K562 (cell line): Measurements from ENCODE around the gene DDX60. TPM values are rescaled to one million over a fixed set of nuclear protein-coding genes. Genes with fewer than 3 reads are reported as not detected.

Source experiments
- ATAC-seq: fragments of 200-7000 bp; cut with Tn5 transposase; 3 replicates; pipeline ENCODE4 v1.9.1; 2020; ENCODE audit warnings: moderate library complexity
- BruUV-seq: library from RNA; stranded (reverse); fragments of 400-500 nt; replicated peaks from 2 replicates; lab custom pipeline; 2021; lab: Mats Ljungman, UMichigan
- CTCF ChIA-PET: fragments of 300-600 bp; formaldehyde crosslinking; extraction: SDS; loops from one replicate; lab custom pipeline; 2021; ENCODE audit warnings: low intra/inter-chr PET ratio; lab: Yijun Ruan, JAX
- POLR2A ChIA-PET: fragments of 300-600, 350-650 bp; sonication (Branson Sonifier 250); formaldehyde crosslinking; extraction: SDS; loops from one replicate; lab custom pipeline; 2021; ENCODE audit warnings: antibody characterized with exemption, inconsistent platforms; lab: Yijun Ruan, JAX
- DNase-seq, 4 experiments: peaks; one replicate each; pipeline versions ENCODE4 v3.0.0 to v3.0.0-alpha.2; 2011 to 2018; ENCODE audit warnings: low spot score in 3 of 4, mixed read lengths in 3 of 4; ENCODE audit errors: extremely low read depth in 1 of 4
- FAIRE-seq: peaks from 2 replicates; lab custom pipeline; 2011; peaks lifted over from hg19 to GRCh38; lab: Jason Lieb, UNC
- H2AFZ ChIP-seq: 2 replicates; pipeline ENCODE4 v1.6.0; 2011; ENCODE audit warnings: low read depth, low read length, control low read depth, inconsistent platforms
- H3K27ac ChIP-seq: fragments of 200-600 bp; 3 replicates; pipeline ENCODE4 v1.8.0; 2011; ENCODE audit warnings: low read depth, mild to moderate bottlenecking, control low read depth, inconsistent platforms, low read length, moderate library complexity, mixed read lengths; ENCODE audit errors: extremely low read depth
- H3K27me3 ChIP-seq, 2 experiments: fragments of 300-600 bp in 1 of 2; 2 replicates in 1 of 2; 3 replicates in 1 of 2; pipeline versions ENCODE4 v1.6.0 to v1.8.0; 2011; ENCODE audit warnings: inconsistent platforms in 2 of 2, low read length in 2 of 2, mild to moderate bottlenecking in 1 of 2, mixed read lengths in 1 of 2, moderate library complexity in 1 of 2; ENCODE audit not compliant: control insufficient read depth in 2 of 2, insufficient read depth in 2 of 2
- H3K36me3 ChIP-seq: fragments of 300-600 bp; 3 replicates; pipeline ENCODE4 v1.8.0; 2011; ENCODE audit warnings: mild to moderate bottlenecking, low read length, inconsistent platforms; ENCODE audit not compliant: control insufficient read depth, insufficient read depth
- H3K4me1 ChIP-seq, 2 experiments: fragments of 200-600 bp in 1 of 2; replicated peaks in 1 of 2; 2 replicates in 1 of 2; 3 replicates in 1 of 2; pipeline versions ENCODE4 v1.5.1 to v1.8.0; 2011; ENCODE audit warnings: inconsistent platforms in 2 of 2, low read length in 2 of 2, mild to moderate bottlenecking in 1 of 2, mixed read lengths in 1 of 2, moderate library complexity in 1 of 2; ENCODE audit not compliant: control insufficient read depth in 2 of 2, insufficient read depth in 2 of 2
- H3K4me2 ChIP-seq: 2 replicates; pipeline ENCODE4 v1.6.1; 2011; ENCODE audit warnings: low read length, control low read depth, inconsistent platforms, mixed read lengths; ENCODE audit not compliant: insufficient read depth
- H3K4me3 ChIP-seq: fragments of 200-600 bp; sonication (generic), shearing (Covaris generic); 2 replicates; pipeline ENCODE4 v1.5.1; 2016; ENCODE audit warnings: control low read depth, inconsistent platforms
- H3K79me2 ChIP-seq: fragments of 200-600 bp; 3 replicates; pipeline ENCODE4 v1.8.0; 2011; ENCODE audit warnings: low read length, inconsistent platforms; ENCODE audit not compliant: control insufficient read depth, insufficient read depth
- H3K9ac ChIP-seq, 2 experiments: 2 replicates each; pipeline versions ENCODE4 v1.6.0 to v1.6.1; 2011; ENCODE audit warnings: low read depth in 2 of 2, low read length in 2 of 2, control low read depth in 1 of 2, inconsistent platforms in 1 of 2, mild to moderate bottlenecking in 1 of 2, mixed read lengths in 1 of 2; ENCODE audit not compliant: insufficient read depth in 1 of 2
- H3K9me1 ChIP-seq: one replicate; pipeline ENCODE4 v1.6.0; 2011; ENCODE audit warnings: inconsistent platforms, mild to moderate bottlenecking, low read length, moderate library complexity; ENCODE audit not compliant: control insufficient read depth, insufficient read depth
- H3K9me3 ChIP-seq: replicated peaks from 2 replicates; pipeline ENCODE4 v1.5.1; 2011; ENCODE audit warnings: low read depth, low read length, inconsistent platforms; ENCODE audit not compliant: control insufficient read depth, insufficient read depth
- H4K20me1 ChIP-seq: replicated peaks from 2 replicates; pipeline ENCODE4 v1.6.1; 2011; ENCODE audit warnings: low read length, inconsistent platforms, mixed read lengths; ENCODE audit not compliant: control insufficient read depth, insufficient read depth
- BRCA1 ChIP-seq, 2 experiments: fragments of 450-650 bp in 1 of 2; sonication (generic) in 1 of 2; formaldehyde crosslinking in 1 of 2; IDR thresholded peaks; 2 replicates each; pipeline versions ENCODE4 v1.5.0 to v1.6.1; 2017 to 2020; ENCODE audit warnings: mild to moderate bottlenecking in 1 of 2, missing genetic modification reagents in 1 of 2
- KDM1A ChIP-seq, 2 experiments: fragments of 450-650 bp; IDR thresholded peaks; 2 replicates each; pipeline ENCODE4 v1.6.1; 2016; ENCODE audit warnings: mild to moderate bottlenecking in 2 of 2
- KLF13 ChIP-seq: fragments of 450-650 bp; IDR thresholded peaks from 2 replicates; pipeline ENCODE4 v1.6.1; 2016; ENCODE audit warnings: missing genetic modification characterization, low read depth, mild to moderate bottlenecking, missing compliant biosample characterization, moderate library complexity, borderline replicate concordance
- NFE2 ChIP-seq: IDR thresholded peaks from 2 replicates; pipeline ENCODE4 v1.6.1; 2014; ENCODE audit warnings: antibody characterized with exemption, low read depth
- PCBP1 ChIP-seq: fragments of 200-400 bp; formaldehyde crosslinking; IDR thresholded peaks from 2 replicates; pipeline ENCODE4 v1.6.1; 2018; ENCODE audit warnings: mild to moderate bottlenecking, low read depth, low read length; ENCODE audit not compliant: poor library complexity, severe bottlenecking
- SMARCE1 ChIP-seq: fragments of 450-650 bp; IDR thresholded peaks from 2 replicates; pipeline ENCODE4 v1.7.1; 2016; ENCODE audit warnings: mild to moderate bottlenecking
- ZEB2 ChIP-seq: fragments of 450-650 bp; IDR thresholded peaks from 2 replicates; pipeline ENCODE4 v1.6.1; 2016
- ZNF133 ChIP-seq: fragments of 250-450 bp; sonication (Bioruptor Pico); IDR thresholded peaks from 2 replicates; pipeline ENCODE4 v1.4.0; 2020; ENCODE audit warnings: mild to moderate bottlenecking
- ZNF134 ChIP-seq: fragments of 250-450 bp; sonication (Bioruptor Pico); conservative IDR thresholded peaks from 2 replicates; pipeline ENCODE4 v1.4.0; 2020
- ZNF24 ChIP-seq: fragments of 450-650 bp; IDR thresholded peaks from 2 replicates; pipeline ENCODE4 v1.6.1; 2016
- in situ Hi-C: fragments of 300-500 bp; cut with MboI; formaldehyde crosslinking; loops from 4 replicates; pipeline ENCODE4 v1.15.0; 2018; ENCODE audit warnings: inconsistent platforms, mixed read lengths
- intact Hi-C: fragments of 100-400 bp; cut with micrococcal nuclease; formaldehyde crosslinking; loops from 2 replicates; pipeline ENCODE4 v1.14.2; 2022
- polyA plus RNA-seq, 8 experiments: library from polyadenylated mRNA; depleted of rRNA in 4 of 8; stranded (reverse) in 5 of 8; unstranded in 3 of 8; fragments of >200 nt; fragmentation: Nextera tagmentation in 2 of 8; fragmentation: Illumina TruSeq in 1 of 8; extraction: Ambion mirVana in 2 of 8; extraction: Trizol in 1 of 8; gene quantifications; 2 replicates each; pipeline versions ENCODE4 v1.2.1 to v1.2.3, GENCODE V29; 2011 to 2014; ENCODE audit warnings: inconsistent platforms in 1 of 8, missing spikeins in 1 of 8
- total RNA-seq, 7 experiments: library from RNA; depleted of rRNA in 6 of 7; stranded (reverse); fragments of >200 nt in 6 of 7; fragmentation: Illumina TruSeq in 2 of 7; extraction: Trizol in 2 of 7; gene quantifications; 2 replicates each; pipeline versions ENCODE4 v1.2.1 to v1.2.3, GENCODE V29; 2011 to 2021; ENCODE audit warnings: low replicate concordance in 1 of 7
- TF ChIP-seq, protein P1 (sequence below): sonication (generic); formaldehyde crosslinking; IDR thresholded peaks from 2 replicates; pipeline ENCODE4 v1.8.0; 2022; ENCODE audit warnings: mild to moderate bottlenecking, missing genetic modification reagents, borderline replicate concordance
- TF ChIP-seq, protein P2 (sequence below): fragments of 250-450 bp; sonication (Bioruptor Pico); IDR thresholded peaks from 2 replicates; pipeline ENCODE4 v1.4.0; 2020; ENCODE audit warnings: borderline replicate concordance
- TF ChIP-seq, protein P3 (sequence below): sonication (generic); formaldehyde crosslinking; IDR thresholded peaks from 2 replicates; pipeline ENCODE4 v1.8.0; 2022; ENCODE audit warnings: mild to moderate bottlenecking, low read depth, missing genetic modification reagents
- TF ChIP-seq, protein P4 (sequence below): fragments of 150-350 bp; conservative IDR thresholded peaks from 2 replicates; pipeline ENCODE4 v1.6.1; 2014; ENCODE audit warnings: low read length
- TF ChIP-seq, protein P5 (sequence below), 2 experiments: fragments of 450-650 bp; IDR thresholded peaks; 2 replicates each; pipeline ENCODE4 v1.6.1; 2016

Gene DDX60
- total and polyA plus RNA-seq, 9 of the 15 experiments (the other 6 are each of a cell fraction or from before 2014, with no cell fraction given) = 0.06 to 0.25 (median 0.13) TPM

DNA sequence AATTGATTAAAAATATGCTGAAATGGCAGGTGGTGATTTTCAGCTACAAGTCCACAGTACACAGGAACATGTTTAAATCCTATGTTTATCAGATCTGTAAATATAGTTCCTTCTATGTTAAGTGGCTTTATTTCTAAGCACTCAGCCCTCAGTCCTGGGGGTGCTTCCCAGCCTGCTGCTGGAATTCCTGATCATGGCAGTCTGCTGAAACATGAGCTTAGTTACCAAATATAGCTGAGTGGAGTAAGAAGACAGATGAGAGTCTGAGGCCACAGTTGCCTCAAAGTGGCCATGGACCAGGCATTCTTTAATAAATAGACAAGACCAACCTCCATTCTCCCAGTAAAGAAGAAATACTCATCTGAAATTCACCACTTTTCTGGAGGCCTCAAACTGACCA, 17.1 kb upstream of the DDX60 start:
- in situ Hi-C loops (no loop called here), intact Hi-C loops (no loop called here)
- BruUV-seq = no TSS peak
- ChIA-PET CTCF (no interaction called here), POLR2A (no interaction called here)
- Histone ChIP-seq H3K27me3 (no peaks in the 10 kb centered on the region), H4K20me1 (no peaks in the 10 kb centered on the region), H3K4me1 (no peaks in the 10 kb centered on the region), H3K4me3 (no peak overlapping the region), H3K4me2 (no peak overlapping the region), H3K27ac (no peak overlapping the region), H3K79me2 (no peaks in the 10 kb centered on the region), H3K9me3 (no peaks in the 10 kb centered on the region), H3K36me3 (no peaks in the 10 kb centered on the region), H3K9ac (no peak overlapping the region), H2AFZ (no peak overlapping the region), H3K9me1 (no peaks in the 10 kb centered on the region)
- ATAC-seq (no peak), DNase-seq (no peak), FAIRE-seq (no peak)
- TF ChIP-seq, protein P1, sequence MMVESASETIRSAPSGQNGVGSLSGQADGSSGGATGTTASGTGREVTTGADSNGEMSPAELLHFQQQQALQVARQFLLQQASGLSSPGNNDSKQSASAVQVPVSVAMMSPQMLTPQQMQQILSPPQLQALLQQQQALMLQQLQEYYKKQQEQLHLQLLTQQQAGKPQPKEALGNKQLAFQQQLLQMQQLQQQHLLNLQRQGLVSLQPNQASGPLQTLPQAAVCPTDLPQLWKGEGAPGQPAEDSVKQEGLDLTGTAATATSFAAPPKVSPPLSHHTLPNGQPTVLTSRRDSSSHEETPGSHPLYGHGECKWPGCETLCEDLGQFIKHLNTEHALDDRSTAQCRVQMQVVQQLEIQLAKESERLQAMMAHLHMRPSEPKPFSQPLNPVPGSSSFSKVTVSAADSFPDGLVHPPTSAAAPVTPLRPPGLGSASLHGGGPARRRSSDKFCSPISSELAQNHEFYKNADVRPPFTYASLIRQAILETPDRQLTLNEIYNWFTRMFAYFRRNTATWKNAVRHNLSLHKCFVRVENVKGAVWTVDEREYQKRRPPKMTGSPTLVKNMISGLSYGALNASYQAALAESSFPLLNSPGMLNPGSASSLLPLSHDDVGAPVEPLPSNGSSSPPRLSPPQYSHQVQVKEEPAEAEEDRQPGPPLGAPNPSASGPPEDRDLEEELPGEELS (CRISPR knock-in tag) = no peak
- TF ChIP-seq, protein P2, sequence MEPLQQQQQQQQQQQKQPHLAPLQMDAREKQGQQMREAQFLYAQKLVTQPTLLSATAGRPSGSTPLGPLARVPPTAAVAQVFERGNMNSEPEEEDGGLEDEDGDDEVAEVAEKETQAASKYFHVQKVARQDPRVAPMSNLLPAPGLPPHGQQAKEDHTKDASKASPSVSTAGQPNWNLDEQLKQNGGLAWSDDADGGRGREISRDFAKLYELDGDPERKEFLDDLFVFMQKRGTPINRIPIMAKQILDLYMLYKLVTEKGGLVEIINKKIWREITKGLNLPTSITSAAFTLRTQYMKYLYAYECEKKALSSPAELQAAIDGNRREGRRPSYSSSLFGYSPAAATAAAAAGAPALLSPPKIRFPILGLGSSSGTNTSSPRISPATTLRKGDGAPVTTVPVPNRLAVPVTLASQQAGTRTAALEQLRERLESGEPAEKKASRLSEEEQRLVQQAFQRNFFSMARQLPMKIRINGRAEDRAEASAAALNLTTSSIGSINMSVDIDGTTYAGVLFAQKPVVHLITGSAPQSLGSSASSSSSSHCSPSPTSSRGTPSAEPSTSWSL (CRISPR knock-in tag) = no peak
- TF ChIP-seq NFE2 (no peak), PCBP1 (no peak), BRCA1 (IDR thresholded peaks at IDR 0.05) (no peak), BRCA1 (CRISPR knock-in tag; IDR thresholded peaks at IDR 0.05) (no peak), KDM1A (IDR thresholded peaks at IDR 0.05) (no peak), ZNF133 (CRISPR knock-in tag) (no peak), ZEB2 (no peak), SMARCE1 (no peak), ZNF134 (CRISPR knock-in tag) (no peak), ZNF24 (no peak), KLF13 (tag) (no peak)
- TF ChIP-seq, protein P3, sequence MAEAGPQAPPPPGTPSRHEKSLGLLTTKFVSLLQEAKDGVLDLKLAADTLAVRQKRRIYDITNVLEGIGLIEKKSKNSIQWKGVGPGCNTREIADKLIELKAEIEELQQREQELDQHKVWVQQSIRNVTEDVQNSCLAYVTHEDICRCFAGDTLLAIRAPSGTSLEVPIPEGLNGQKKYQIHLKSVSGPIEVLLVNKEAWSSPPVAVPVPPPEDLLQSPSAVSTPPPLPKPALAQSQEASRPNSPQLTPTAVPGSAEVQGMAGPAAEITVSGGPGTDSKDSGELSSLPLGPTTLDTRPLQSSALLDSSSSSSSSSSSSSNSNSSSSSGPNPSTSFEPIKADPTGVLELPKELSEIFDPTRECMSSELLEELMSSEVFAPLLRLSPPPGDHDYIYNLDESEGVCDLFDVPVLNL (CRISPR knock-in tag) = no peak
- TF ChIP-seq, protein P4, sequence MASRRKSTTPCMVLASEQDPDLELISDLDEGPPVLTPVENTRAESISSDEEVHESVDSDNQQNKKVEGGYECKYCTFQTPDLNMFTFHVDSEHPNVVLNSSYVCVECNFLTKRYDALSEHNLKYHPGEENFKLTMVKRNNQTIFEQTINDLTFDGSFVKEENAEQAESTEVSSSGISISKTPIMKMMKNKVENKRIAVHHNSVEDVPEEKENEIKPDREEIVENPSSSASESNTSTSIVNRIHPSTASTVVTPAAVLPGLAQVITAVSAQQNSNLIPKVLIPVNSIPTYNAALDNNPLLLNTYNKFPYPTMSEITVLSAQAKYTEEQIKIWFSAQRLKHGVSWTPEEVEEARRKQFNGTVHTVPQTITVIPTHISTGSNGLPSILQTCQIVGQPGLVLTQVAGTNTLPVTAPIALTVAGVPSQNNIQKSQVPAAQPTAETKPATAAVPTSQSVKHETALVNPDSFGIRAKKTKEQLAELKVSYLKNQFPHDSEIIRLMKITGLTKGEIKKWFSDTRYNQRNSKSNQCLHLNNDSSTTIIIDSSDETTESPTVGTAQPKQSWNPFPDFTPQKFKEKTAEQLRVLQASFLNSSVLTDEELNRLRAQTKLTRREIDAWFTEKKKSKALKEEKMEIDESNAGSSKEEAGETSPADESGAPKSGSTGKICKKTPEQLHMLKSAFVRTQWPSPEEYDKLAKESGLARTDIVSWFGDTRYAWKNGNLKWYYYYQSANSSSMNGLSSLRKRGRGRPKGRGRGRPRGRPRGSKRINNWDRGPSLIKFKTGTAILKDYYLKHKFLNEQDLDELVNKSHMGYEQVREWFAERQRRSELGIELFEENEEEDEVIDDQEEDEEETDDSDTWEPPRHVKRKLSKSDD = no peak
- TF ChIP-seq, protein P5, sequence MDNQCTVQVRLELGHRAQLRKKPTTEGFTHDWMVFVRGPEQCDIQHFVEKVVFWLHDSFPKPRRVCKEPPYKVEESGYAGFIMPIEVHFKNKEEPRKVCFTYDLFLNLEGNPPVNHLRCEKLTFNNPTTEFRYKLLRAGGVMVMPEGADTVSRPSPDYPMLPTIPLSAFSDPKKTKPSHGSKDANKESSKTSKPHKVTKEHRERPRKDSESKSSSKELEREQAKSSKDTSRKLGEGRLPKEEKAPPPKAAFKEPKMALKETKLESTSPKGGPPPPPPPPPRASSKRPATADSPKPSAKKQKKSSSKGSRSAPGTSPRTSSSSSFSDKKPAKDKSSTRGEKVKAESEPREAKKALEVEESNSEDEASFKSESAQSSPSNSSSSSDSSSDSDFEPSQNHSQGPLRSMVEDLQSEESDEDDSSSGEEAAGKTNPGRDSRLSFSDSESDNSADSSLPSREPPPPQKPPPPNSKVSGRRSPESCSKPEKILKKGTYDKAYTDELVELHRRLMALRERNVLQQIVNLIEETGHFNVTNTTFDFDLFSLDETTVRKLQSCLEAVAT (IDR thresholded peaks at IDR 0.05) = no peak
